Tongue (tissue), 2 donors: ENCODE results near the gene CHRND. TPM values are rescaled to one million over a fixed set of nuclear protein-coding genes. Genes with fewer than 3 reads are reported as not detected.

Source experiments
- DNase-seq: peaks from one replicate; pipeline ENCODE4 v3.0.0-alpha.2; 2015
- total RNA-seq: library from RNA; depleted of rRNA; stranded (reverse); fragments of >200 nt; gene quantifications from one replicate; pipeline ENCODE4 v1.2.3, GENCODE V29; 2014

The CHRND gene
- total RNA-seq, 1 donor from 2014 or later = 34.2 TPM

GRCh38 chr2:232488097-232488711 is 37.8 kb upstream of the CHRND start:
- DNase-seq = no peak

- DNase-seq = no peak
Observed at GRCh38 chr2:232488721-232489300, 37.1 kb upstream of the CHRND start.

GRCh38 chr2:232489516-232490220 is 36.3 kb upstream of the CHRND start:
- DNase-seq = no peak

- DNase-seq = no peak
Observed at GRCh38 chr2:232490221-232491138, 35.5 kb upstream of the CHRND start.

- DNase-seq = no peak
Observed at GRCh38 chr2:232491139-232491780, 34.7 kb upstream of the CHRND start.

- DNase-seq = no peak
Observed at GRCh38 chr2:232492236-232492848, 33.6 kb upstream of the CHRND start.

- DNase-seq = no peak
Observed at GRCh38 chr2:232492963-232493700, 32.8 kb upstream of the CHRND start.

GRCh38 chr2:232493701-232494474 is 32.1 kb upstream of the CHRND start:
- no peak for DNase-seq

GRCh38 chr2:232494542-232494941 is 31.4 kb upstream of the CHRND start:
- DNase-seq = no peak

GRCh38 chr2:232495292-232495691 is 30.7 kb upstream of the CHRND start:
- DNase-seq = no peak

- no peak for DNase-seq
Observed at GRCh38 chr2:232496501-232497270, 29.3 kb upstream of the CHRND start.

- no peak for DNase-seq
Observed at GRCh38 chr2:232497348-232497747, 28.6 kb upstream of the CHRND start.

GRCh38 chr2:232498452-232498851 is 27.5 kb upstream of the CHRND start:
- DNase-seq = no peak

- no peak for DNase-seq
Observed at GRCh38 chr2:232501331-232501771, 24.6 kb upstream of the CHRND start.

- no peak for DNase-seq
Observed at GRCh38 chr2:232501794-232502390, 24.1 kb upstream of the CHRND start.

- DNase-seq = no peak
Observed at GRCh38 chr2:232502511-232502910, 23.4 kb upstream of the CHRND start.

GRCh38 chr2:232502911-232503808 is 22.8 kb upstream of the CHRND start:
- peak; percentile 68 for DNase-seq
